ENCODE measurements around the gene EARS2. TPM values are rescaled to one million over a fixed set of nuclear protein-coding genes. Genes with fewer than 3 reads are reported as not detected.

EARS2 gene
- 30.6 and 33.5 TPM in 2 replicates for total RNA-seq

DNA sequence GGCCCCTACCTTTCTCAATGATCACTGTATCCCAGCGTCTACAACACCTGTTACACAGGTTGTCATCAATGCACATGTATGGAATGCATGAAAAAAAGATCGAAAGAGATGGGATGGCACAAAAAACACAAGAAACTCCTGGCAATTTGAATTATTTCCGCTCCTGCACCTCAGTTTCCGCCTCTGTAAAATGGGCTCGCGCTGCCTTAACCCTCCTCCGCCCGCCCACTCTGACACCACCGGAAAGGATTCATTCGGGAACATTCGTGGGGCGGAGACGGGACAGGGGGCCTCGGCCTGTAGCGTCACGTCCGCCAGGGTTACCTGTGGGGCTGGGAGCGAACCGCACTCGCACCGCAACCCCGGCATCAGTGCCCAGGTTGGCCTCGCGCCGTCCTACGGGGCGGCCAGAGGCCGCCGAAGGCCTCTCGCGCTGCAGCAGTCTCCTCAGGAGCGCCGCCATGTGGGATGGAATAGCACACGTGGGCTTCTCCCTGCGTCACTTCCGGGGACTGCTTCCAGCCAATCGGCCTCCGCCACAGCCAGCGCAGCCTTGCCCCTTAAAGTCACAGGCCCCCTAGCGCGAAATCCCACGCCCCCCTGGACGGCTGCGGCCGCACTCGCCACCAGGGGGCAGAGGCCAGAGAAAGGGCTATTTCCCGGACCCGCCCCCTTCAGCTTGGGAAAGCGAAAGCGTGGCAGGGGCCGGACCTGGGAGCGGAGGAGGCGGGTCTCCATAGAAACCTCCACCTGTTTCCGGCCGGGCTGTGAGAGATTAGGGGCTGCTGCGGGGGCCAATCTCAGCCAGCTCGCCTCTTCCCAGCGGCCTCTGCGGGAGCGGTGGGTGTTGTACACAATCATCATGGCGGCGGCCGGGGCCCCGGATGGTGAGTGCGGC is at the start of gene EARS2, which contains the start of gene UBFD1:
TSS of gene EARS2 (minus strand) at position 470 of the 898 bp plus-strand sequence. CDS start at position 463, 7 bp downstream.
TSS of gene UBFD1 (plus strand) at position 847 of the 898 bp plus-strand sequence. CDS start at position 863, 16 bp downstream.

DNA sequence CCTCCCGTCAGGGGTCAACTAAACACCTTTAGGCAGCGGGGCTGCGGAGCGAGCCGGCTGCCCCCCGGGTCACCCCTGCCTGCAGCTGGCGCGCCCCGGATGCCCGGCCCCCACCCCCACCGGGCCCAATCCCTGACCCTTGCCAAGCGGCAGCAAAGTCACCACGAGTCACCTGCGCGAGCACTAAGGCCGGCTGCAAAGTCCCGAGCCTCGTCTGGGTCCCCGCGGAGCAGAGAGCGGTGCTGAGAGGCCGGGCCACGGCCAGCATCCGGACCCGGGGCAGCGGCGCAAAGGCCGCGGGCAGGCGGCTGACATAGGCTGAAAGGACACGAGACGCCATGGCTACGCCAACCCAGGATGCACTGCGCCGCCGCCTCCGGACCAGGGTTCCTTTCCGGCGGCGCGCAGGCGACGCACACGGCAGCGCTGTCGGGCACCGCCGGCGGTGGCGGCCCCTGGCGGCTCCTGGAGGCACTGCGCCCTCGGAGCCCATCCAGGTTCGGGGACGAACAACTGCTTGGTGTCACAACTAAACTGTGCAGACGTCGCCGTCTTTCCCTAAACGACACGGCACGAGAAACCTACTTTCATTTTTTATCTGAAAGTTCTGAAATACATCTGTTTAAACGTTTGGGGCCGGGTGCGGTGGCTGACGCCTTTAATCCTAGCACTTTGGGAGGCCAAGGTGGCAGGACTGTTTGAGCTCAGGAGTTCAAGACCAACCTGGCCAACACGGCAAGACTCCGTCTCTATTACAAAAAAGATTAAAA is 39.0 kb upstream of the EARS2 start, which contains the start of gene NDUFAB1:
TSS of gene NDUFAB1 (minus strand) at position 366 of the 770 bp plus-strand sequence. CDS start at position 340, 26 bp downstream.

DNA sequence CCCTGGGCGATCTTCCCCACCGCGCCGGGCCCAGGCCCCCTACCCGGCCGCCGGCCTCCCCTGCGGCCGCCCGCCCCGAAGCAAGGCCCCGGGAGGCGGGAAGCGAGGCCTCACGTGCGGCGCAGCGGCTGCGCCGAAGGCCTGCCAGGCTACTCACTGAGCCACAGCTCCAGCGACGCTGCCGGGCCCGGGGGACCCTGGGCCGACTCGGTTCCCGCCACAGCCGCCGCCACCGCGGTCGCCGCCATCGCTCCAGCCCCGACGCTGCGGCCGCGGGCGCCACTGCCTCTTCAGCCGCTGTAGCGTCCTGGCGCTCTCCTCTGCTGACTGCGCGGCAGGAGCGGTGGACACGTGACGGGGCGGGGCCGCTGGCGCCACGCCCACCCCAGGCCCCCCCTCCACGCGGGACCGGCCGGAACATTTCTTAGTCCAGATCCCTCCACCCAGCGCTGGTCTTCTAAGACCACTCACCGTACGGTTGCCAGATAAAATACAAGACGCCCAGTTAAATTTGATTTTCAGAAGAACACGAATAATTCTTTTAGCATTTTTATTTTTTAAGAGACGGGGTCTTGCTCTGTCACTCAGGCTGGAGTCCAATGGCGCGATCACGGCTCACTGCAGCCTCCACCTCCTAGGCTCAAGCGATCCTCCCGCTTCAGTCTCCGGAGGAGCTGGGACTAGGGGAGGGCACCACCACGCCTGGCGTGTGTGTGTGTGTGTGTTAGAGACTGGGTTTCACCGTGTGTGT is 46.8 kb downstream of the EARS2 start, which contains the start of gene GGA2:
TSS of gene GGA2 (minus strand) at position 331 of the 751 bp plus-strand sequence. CDS start at position 248, 83 bp downstream.

Other genes with a start within 250 kb of the EARS2 start
- gene COG7, start 104.2 kb downstream of the EARS2 start, total RNA-seq: 15.5 and 16.4 TPM in 2 replicates
- 24.4 and 25.1 TPM in 2 replicates for gene GGA2, start 46.9 kb downstream of the EARS2 start, total RNA-seq
- gene UBFD1, start 377 bp upstream of the EARS2 start, total RNA-seq: 40.9 and 79.4 TPM in 2 replicates
- 36.8 and 53.0 TPM in 2 replicates for gene NDUFAB1, start 39.0 kb upstream of the EARS2 start, total RNA-seq
- 4.6 and 6.6 TPM in 2 replicates for gene PALB2, start 84.0 kb upstream of the EARS2 start, total RNA-seq
- gene DCTN5, start 84.1 kb upstream of the EARS2 start, total RNA-seq: 34.8 and 84.8 TPM in 2 replicates
- gene PLK1, start 121.5 kb upstream of the EARS2 start, total RNA-seq: 2.4 and 3.5 TPM in 2 replicates
- 0.26 and 1.3 TPM in 2 replicates for gene ERN2, start 155.9 kb upstream of the EARS2 start, total RNA-seq
- not detected in 2 replicates for gene CHP2, start 197.7 kb upstream of the EARS2 start, total RNA-seq

Measured in bronchial smooth muscle cell (primary cell).